ENCODE results near the gene ITPR3. TPM values are rescaled to one million over a fixed set of nuclear protein-coding genes. Genes with fewer than 3 reads are reported as not detected.

The ITPR3 gene
- total and polyA plus RNA-seq, 5 donors, result 4.7 to 9.1 (median 6.4) TPM

DNA sequence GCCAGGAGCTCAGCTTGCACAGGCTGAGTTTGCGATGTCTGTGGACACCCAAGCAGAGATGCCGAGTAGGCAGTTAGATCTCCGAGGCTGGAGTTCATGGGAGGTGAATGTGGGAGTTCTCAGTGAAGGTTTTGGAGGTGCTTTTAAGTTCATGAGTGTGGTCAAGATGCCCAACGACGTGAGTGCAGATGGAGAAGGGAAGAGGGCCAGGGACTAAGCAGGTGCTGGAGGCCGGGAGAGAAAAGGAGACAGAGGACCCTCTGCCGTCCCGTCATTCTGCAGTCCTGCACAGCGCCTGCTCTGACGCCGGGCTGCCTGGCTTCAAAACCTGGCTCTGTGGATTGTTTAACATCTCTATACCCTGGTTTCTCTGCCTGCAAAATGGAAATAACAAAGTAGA, 15.5 kb downstream of the ITPR3 start:
- Histone ChIP-seq H3K27ac (ENCODE audit: low read length) (no peak overlapping the region), H3K4me3 (ENCODE audit: low read length) (no peak overlapping the region), H3K9me3 (ENCODE audit: control insufficient read depth, low read length) (no peaks in the 10 kb centered on the region), H3K27me3 (ENCODE audit: control insufficient read depth, insufficient read depth) (no peaks in the 10 kb centered on the region), H3K4me1 (ENCODE audit: control insufficient read depth, insufficient read depth, low read length) (no peaks in the 10 kb centered on the region)
- intact Hi-C loops (cut with DNase I), result loop anchor here in 2 of 4 donors (10.0 kb wide), 1 partner anchor 52 kb away; the partner anchor contains the start of gene BAK1 (in 2 of the 2)
- WGBS, result 91% methylated on average over 11 of the region's 11 CpGs
- DNase-seq, result peak in 1 of 3 donors; percentile 16
- no peak for ATAC-seq

- ATAC-seq, result no peak
- 76% methylated on average over 3 of the region's 3 CpGs for WGBS
- Histone ChIP-seq H3K4me1 (ENCODE audit: control insufficient read depth, insufficient read depth, low read length) (no peaks in the 10 kb centered on the region), H3K4me3 (ENCODE audit: low read length) (no peak overlapping the region), H3K27ac (ENCODE audit: low read length) (no peak overlapping the region), H3K27me3 (ENCODE audit: control insufficient read depth, insufficient read depth) (no peaks in the 10 kb centered on the region), H3K9me3 (ENCODE audit: control insufficient read depth, low read length) (no peaks in the 10 kb centered on the region)
- peak in 1 of 3 donors; percentile 10 for DNase-seq
- intact Hi-C loops (cut with DNase I), result loop anchor here in 2 of 4 donors (10.0 kb wide), 1 partner anchor 54 kb away; the partner anchor contains the start of gene BAK1 (in 2 of the 2)
These were observed 17.4 kb downstream of the ITPR3 start for GRCh38 chr6:33638556-33638955.

DNA sequence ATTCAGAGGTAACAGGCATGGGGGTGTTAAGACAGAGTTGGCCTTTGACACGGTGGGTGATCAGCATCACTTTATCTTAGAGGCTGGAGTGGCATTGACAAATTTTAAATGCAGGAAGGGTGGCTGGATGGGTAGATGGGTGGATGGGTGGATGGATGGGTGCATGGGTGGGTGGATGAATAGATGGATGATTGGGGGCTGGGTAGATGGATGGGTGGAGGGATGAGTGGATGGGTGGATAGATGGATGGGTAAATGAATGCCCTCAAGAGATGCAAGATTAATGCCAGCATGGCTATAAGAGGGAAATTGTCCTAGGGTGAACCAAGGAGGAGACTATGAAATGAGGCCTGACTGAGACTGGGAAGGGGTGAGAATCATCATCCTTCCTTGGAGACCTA, 18.4 kb downstream of the ITPR3 start:
- H3K9me3 ChIP-seq (ENCODE audit: control insufficient read depth, low read length), result no peaks in the 10 kb centered on the region
- no peak overlapping the region for H3K4me3 ChIP-seq (ENCODE audit: low read length)
- no peaks in the 10 kb centered on the region for H3K27me3 ChIP-seq (ENCODE audit: control insufficient read depth, insufficient read depth)
- WGBS, result 96% methylated on average over 1 of the region's 1 CpG
- ATAC-seq, result no peak
- H3K27ac ChIP-seq (ENCODE audit: low read length), result no peak overlapping the region
- intact Hi-C loops (cut with DNase I), result loop anchor here in 2 of 4 donors (10.0 kb wide), 1 partner anchor 55 kb away; the partner anchor contains the start of gene BAK1 (in 2 of the 2)
- H3K4me1 ChIP-seq (ENCODE audit: control insufficient read depth, insufficient read depth, low read length), result no peaks in the 10 kb centered on the region
- DNase-seq, result no peak

DNA sequence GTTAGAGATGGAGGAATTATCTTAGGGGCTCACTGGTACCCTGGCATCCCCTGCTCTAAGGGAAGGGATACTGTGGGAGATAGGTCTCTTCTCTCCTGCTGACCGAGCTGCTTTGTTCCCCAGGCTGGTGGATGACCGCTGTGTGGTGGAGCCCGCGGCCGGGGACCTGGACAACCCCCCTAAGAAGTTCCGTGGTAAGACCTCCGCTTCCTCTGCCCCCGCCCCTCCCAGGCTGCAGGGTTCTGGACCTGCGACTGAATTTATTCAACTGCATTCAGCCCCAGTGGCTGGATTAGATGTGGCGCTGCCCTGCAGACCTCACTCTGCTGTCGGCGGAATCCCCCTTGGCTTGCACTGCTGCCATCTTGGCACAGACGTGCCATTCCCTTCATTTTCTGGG, 19.2 kb downstream of the ITPR3 start:
- H3K27ac ChIP-seq (ENCODE audit: low read length), result no peak overlapping the region
- 86% methylated on average over 13 of the region's 13 CpGs for WGBS
- H3K27me3 ChIP-seq (ENCODE audit: control insufficient read depth, insufficient read depth), result no peaks in the 10 kb centered on the region
- no peak for DNase-seq
- H3K4me3 ChIP-seq (ENCODE audit: low read length), result no peak overlapping the region
- no peak for ATAC-seq
- no peaks in the 10 kb centered on the region for H3K4me1 ChIP-seq (ENCODE audit: control insufficient read depth, insufficient read depth, low read length)
- H3K9me3 ChIP-seq (ENCODE audit: control insufficient read depth, low read length), result no peaks in the 10 kb centered on the region
- intact Hi-C loops (cut with DNase I), result no loop called here

- H3K27me3 ChIP-seq (ENCODE audit: control insufficient read depth, insufficient read depth), result no peaks in the 10 kb centered on the region
- DNase-seq, result peak in 1 of 3 donors; percentile 27
- WGBS, result 88% methylated on average over 15 of the region's 15 CpGs
- no peak overlapping the region for H3K27ac ChIP-seq (ENCODE audit: low read length)
- intact Hi-C loops (cut with DNase I), result no loop called here
- H3K9me3 ChIP-seq (ENCODE audit: control insufficient read depth, low read length), result no peaks in the 10 kb centered on the region
- no peak overlapping the region for H3K4me3 ChIP-seq (ENCODE audit: low read length)
- ATAC-seq, result no peak
- H3K4me1 ChIP-seq (ENCODE audit: control insufficient read depth, insufficient read depth, low read length), result no peaks in the 10 kb centered on the region
These were observed 20.0 kb downstream of the ITPR3 start for GRCh38 chr6:33641144-33641543.

- intact Hi-C loops (cut with DNase I), result no loop called here
- ATAC-seq (no peak), DNase-seq (no peak)
- no peaks in the 10 kb centered on the region for H3K9me3 ChIP-seq (ENCODE audit: control insufficient read depth, low read length)
- 79% methylated on average over 7 of the region's 7 CpGs for WGBS
- no peaks in the 10 kb centered on the region for H3K4me1 ChIP-seq (ENCODE audit: control insufficient read depth, insufficient read depth, low read length)
- no peak overlapping the region for H3K27ac ChIP-seq (ENCODE audit: low read length)
- H3K27me3 ChIP-seq (ENCODE audit: control insufficient read depth, insufficient read depth), result no peaks in the 10 kb centered on the region
- no peak overlapping the region for H3K4me3 ChIP-seq (ENCODE audit: low read length)
These were observed 20.5 kb downstream of the ITPR3 start for GRCh38 chr6:33641602-33642001.

GRCh38 chr6:33642897-33643296, 21.8 kb downstream of the ITPR3 start:
- Histone ChIP-seq H3K9me3 (ENCODE audit: control insufficient read depth, low read length) (no peaks in the 10 kb centered on the region), H3K27ac (ENCODE audit: low read length) (no peak overlapping the region), H3K27me3 (ENCODE audit: control insufficient read depth, insufficient read depth) (no peaks in the 10 kb centered on the region), H3K4me3 (ENCODE audit: low read length) (no peak overlapping the region), H3K4me1 (ENCODE audit: control insufficient read depth, insufficient read depth, low read length) (no peaks in the 10 kb centered on the region)
- intact Hi-C loops (cut with DNase I), result no loop called here
- ATAC-seq (peak; percentile 44 to 63), DNase-seq (peak; percentile 56 to 77 (median 61))
- 56% methylated on average over 4 of the region's 4 CpGs for WGBS

DNA sequence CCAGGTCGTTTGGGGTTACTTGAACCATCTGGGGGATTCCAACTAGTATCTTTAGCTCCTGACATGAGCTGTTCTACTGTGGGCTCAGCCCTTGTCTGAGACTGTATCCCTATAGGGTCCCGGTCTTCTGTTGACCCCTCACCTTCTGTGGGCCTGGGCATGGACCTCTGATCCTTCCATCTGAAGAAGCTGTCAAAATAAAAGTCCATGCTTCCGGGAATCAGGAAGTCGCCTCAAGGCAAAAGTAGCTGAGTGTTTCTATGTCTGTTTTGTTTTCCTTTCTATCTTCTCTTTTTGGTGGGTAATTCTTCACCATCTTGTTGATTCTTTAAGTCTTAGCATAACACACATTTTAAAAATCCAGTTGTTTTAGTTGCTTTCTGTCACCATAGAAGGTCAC, 30.3 kb downstream of the ITPR3 start:
- Histone ChIP-seq H3K27ac (ENCODE audit: low read length) (no peak overlapping the region), H3K4me3 (ENCODE audit: low read length) (no peak overlapping the region), H3K27me3 (ENCODE audit: control insufficient read depth, insufficient read depth) (no peaks in the 10 kb centered on the region), H3K4me1 (ENCODE audit: control insufficient read depth, insufficient read depth, low read length) (no peaks in the 10 kb centered on the region), H3K9me3 (ENCODE audit: control insufficient read depth, low read length) (no peaks in the 10 kb centered on the region)
- DNase-seq (no peak), ATAC-seq (no peak)
- intact Hi-C loops (cut with DNase I), result no loop called here
- WGBS, result 65% methylated on average over 4 of the region's 4 CpGs

- Histone ChIP-seq H3K27ac (ENCODE audit: low read length) (no peak overlapping the region), H3K4me1 (ENCODE audit: control insufficient read depth, insufficient read depth, low read length) (no peaks in the 10 kb centered on the region), H3K4me3 (ENCODE audit: low read length) (no peak overlapping the region), H3K9me3 (ENCODE audit: control insufficient read depth, low read length) (no peaks in the 10 kb centered on the region), H3K27me3 (ENCODE audit: control insufficient read depth, insufficient read depth) (no peaks in the 10 kb centered on the region)
- peak in 2 of 3 donors; percentile 1 to 33 for DNase-seq
- intact Hi-C loops (cut with DNase I), result no loop called here
- ATAC-seq, result no peak
- 74% methylated on average over 5 of the region's 5 CpGs for WGBS
These were observed 30.9 kb downstream of the ITPR3 start for GRCh38 chr6:33652002-33652401.

DNA sequence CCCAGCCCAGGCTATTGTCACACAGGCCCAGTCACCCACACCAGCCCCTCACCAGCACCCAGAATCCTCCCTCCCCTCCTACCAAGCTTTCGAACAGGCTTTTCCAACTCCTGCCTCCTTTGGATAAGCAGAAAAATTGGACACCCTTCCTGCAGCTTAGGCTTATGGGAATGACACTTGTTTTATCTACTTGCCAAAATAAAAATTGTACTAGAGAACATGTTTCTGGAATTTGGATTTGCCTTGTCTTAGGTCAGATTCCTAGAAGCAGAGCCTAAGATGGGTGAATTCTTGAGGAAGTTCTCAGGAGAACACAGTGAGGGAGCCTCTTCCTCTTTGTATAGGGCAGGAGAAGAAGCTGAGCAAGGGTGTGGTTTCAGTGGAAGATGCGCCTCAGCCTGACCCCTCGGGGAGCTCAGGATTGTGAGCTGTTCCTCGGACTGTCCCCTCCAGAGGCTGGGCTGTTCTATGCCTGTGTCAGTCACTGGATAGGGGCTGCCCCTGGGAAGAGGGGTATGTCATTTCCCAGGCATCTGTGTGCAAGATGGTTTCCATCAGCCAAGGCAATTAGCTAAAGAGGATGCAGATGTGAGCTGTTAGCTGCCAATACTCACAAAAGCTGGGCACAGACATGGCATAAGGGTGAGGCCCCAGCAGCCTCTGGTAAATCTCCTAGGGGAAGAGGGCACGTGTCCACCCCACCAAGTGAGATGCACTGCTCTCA, 33.9 kb downstream of the ITPR3 start:
- ATAC-seq (no peak), DNase-seq (no peak)
- no peak overlapping the region for H3K4me3 ChIP-seq (ENCODE audit: low read length)
- intact Hi-C loops (cut with DNase I), result no loop called here
- 63% methylated on average over 5 of the region's 5 CpGs for WGBS
- H3K27ac ChIP-seq (ENCODE audit: low read length), result no peak overlapping the region
- H3K27me3 ChIP-seq (ENCODE audit: control insufficient read depth, insufficient read depth), result no peaks in the 10 kb centered on the region
- H3K9me3 ChIP-seq (ENCODE audit: control insufficient read depth, low read length), result no peaks in the 10 kb centered on the region
- H3K4me1 ChIP-seq (ENCODE audit: control insufficient read depth, insufficient read depth, low read length), result no peaks in the 10 kb centered on the region

- no peaks in the 10 kb centered on the region for H3K9me3 ChIP-seq (ENCODE audit: control insufficient read depth, low read length)
- H3K4me1 ChIP-seq (ENCODE audit: control insufficient read depth, insufficient read depth, low read length), result no peaks in the 10 kb centered on the region
- H3K27me3 ChIP-seq (ENCODE audit: control insufficient read depth, insufficient read depth), result no peaks in the 10 kb centered on the region
- 83% methylated on average over 5 of the region's 5 CpGs for WGBS
- intact Hi-C loops (cut with DNase I), result no loop called here
- DNase-seq (peak in 1 of 3 donors; percentile 25), ATAC-seq (no peak)
- no peak overlapping the region for H3K4me3 ChIP-seq (ENCODE audit: low read length)
- no peak overlapping the region for H3K27ac ChIP-seq (ENCODE audit: low read length)
These were observed 35.7 kb downstream of the ITPR3 start for GRCh38 chr6:33656844-33657243.
